Ramos (cell line): ENCODE data around the gene FOXN3.

Experiments
- in situ Hi-C: fragments of 300-500 bp; cut with MboI; formaldehyde crosslinking; loops from one replicate; pipeline ENCODE4 v1.14.3; 2022; ENCODE audit warnings: low sequenced_read_pairs; ENCODE audit not compliant: unreplicated experiment

Gene FOXN3

DNA sequence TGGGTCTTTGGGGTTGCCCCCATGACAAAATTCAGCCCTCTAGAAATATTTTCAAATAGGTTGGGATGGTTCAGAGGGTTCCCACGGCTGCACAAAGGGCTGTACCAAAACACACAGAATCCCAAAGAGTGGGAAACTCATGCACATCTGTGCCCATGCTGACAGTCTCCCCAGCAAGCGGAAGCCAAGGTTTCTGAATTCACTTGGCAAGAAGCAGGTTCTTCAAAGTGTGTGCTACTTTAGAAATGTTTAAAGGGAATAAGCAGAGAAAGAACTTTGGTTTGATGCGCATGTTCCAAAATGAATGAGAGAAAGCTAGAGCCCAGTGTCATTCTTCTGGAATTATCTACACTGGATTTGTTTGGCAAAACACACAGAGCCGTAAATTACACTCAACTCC, 46.7 kb downstream of the FOXN3 start:
- in situ Hi-C loops = no loop called here

DNA sequence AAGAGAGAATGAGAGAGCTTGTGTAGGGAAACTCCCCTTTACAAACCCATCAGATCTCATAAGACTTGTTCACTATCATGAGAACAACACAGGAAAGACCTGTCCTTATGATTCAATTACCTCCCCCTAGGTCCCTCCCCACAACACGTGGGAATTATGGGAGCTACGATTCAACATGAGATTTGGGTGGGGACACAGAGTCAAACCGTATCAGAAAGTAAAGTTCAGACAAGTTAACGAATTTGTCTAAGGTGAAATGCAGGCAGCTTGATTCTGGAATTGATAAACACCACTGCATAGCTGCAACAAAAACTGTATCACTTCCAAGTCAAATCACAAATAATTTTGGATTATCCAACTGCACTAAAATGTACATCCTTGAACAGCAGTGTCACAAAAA, 47.4 kb downstream of the FOXN3 start:
- in situ Hi-C loops = no loop called here

DNA sequence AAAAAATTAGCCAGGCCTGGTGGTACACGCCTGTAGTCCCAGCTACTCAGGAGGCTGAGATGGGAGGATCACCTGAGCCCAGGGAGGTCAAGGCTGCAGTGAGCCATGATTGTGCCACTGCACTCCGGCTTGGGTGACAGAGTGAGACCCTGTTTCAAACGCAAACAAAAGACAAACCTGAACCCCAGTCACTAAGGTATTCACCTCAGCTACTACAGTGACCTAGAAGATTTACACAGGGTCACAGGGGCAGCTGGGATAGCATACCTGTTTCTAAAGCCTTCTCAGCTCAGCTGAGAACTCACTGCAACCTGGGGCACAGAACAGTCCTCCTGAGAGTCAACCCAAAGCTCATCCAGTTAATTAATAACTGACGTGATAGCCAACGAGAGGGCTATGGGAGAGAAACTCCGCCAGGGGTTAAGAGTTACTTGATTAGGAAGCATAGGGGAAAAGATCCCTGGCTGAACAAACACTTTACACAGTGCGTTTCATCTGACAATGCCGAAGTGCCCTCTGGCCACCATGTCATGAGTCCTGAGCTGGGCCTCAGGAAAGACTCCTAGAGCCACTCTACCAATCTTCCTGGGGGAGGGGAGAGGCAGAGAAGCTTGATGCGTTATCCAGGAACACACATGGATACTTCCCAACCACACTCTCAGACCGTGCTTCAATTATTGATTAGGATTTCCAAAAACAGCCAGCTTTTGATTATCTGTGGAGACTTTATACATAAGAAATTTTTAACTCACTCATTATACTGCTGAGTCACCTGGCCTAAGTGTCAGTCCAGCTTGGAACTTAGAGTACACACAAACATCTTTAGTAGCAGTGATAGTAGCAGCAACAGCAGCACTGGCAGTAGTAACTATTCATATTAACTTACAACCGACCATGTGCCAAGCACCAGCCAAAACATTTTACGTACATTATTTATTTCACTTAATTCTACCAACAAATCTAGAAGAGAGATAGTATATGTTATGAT, 48.2 kb downstream of the FOXN3 start:
- in situ Hi-C loops = no loop called here

DNA sequence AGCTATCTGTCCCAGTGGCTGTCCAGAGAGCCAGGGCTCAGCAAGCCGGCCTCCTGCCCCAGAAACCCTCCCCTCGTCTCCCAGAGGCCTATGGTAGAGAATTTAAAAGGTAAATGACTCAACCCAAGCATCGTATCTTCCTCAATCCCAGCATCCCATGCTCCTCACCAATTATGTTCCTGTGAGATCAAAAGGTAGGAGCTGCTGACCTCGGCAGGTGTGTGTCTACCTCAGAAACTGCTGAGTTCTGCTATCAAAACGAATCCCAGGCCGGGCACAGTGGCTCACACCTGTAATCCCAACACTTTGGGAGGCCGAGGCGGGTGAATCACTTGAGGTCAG, 49.3 kb downstream of the FOXN3 start:
- in situ Hi-C loops = no loop called here

DNA sequence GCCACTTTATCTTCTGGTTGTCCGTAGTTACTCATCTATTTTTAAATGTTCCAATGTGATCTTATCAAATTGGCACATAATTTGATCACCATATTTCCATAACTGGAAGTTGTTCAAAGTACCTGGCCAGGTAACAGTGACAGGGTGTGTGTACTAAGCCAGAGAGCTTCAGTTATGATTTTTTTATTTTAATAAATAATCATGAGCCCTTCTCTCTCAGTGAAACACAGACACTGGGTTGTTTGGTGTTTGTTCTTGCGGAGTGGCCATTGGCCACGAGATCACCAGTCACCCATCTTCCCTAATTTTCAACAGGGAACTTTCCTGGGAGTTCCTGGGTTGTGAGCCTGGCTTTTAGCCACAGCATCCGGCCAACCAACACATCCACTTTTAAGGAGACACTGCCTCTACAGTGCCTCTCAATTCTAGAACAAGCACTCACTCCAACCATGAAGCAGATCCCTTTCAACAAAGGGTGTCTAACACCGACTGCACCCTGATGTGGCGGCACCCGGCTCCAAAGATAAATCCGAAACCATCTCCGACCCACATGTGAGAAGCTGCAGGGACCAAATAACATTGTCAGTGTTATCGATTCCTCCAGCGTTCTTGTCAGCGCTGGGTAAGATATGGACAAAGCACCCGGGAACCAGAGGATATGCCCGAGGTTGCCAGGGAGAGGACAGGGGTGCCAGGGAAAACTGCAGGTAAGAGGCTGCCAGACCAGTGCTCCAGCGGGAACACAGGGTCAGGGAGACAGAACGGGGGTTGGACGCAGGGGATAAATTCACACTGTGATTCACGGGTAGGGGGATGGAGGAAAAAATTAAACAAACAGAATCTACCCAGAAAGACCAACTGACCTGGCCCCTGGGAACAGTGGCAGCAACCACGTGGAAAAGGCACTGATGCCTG, 49.9 kb downstream of the FOXN3 start:
- in situ Hi-C loops = no loop called here

DNA sequence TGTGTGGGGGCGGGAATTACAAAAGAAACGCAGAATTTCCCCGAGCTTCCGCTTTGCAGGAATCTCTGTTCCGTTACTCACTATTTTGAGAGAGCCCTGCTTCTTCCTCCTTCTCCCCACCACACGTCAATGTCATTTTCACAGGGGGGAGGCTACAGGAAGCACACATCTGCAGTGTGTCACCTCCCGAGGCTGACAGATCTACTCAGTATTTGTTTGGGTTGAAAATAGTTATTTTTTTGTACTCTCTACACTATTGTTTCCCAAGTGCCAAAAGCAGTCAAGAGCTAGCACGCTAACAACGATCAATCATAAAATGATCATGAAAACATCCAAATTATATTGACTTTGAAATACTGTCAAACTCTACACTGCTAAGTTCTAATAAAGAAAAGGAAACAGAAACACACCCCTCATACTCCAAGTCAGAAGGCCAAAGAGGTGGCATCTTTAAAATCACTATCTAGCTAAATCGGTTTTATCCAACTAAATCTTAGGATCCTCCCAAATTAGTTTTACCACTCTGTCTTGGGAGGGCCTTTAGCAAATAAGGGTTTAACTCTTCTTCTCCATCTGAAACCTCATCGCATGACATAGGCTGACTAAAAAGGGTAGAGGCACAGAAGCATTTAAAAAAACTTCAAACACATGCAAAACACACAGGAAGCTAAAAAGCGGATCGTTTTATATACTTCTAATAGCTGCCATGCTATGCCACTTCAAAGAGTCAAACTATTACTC, 51.8 kb downstream of the FOXN3 start:
- in situ Hi-C loops = no loop called here

DNA sequence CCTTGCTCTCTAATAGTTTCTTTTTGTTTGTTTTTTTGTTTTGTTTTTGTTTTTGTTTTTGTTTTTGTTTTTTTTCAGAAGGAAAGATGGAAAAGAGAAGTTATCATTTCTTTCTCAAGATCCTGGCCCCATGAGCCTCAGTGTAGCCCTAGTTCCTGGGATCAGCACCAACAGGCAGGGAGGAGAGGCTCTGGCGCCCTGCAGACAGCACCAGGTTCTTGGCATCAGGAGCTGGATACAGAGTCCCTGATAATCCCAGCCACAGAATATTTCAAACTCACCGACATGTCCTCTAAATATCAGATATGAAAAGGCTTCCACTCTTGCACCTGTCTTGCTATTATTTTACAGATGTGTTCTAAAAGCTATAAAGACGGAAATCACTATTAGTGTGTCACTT, 52.7 kb downstream of the FOXN3 start:
- in situ Hi-C loops = no loop called here

DNA sequence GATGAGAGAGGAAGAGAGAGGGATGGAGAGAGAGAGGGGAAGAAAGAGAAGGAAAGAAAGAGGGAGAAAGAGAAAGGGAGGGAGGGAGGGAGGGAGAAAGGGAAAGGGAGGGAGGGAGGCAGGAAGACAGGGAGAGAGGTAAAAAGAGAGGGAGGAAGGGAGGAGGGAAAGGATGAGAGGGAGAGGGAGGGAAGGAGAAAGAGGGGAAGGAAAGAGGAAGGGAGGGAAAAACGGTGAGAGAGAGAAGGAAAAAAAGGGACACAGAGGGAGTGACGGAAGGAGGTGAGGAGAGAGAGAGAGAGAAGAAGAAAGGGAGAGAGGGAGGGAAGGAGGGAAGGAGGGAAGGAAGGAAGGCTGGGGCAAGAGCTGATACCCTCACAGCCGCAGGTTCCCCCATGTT, 56.8 kb downstream of the FOXN3 start:
- in situ Hi-C loops = no loop called here

DNA sequence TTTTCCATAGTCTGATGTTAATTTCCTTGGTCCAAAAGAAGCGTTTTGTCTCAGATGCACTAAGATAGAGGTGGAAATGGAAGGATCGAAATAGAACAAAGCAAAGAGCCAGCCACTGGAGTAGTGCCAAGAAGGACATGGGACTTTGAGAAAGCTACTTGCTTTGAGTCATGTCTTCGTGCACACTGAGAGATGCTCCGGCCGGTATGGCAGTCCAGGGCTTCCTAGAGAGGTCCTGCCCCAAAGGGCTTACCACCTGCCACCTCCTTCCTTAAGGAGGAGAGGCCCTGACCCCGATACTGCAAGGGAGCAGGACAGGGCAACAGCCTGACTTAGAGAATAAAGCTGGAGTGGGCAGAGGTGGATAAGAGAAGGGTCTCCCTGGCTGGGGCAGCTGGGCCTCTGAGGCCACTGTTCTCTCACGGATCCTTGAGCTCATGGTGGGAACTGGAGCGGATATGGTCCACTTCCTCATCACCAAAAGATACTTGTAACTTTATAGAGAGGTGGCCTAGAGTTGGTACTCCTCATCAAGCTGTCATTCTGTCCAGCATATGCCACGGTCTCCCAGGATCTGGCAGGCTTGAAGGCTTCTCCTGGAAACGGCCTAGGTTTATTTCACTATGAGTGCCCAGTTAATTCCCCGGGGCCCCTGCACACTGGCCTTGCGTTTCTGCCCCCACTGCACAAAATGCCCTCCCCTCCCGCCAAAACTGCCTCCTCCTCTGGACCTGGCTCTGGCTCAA, 57.4 kb downstream of the FOXN3 start:
- in situ Hi-C loops = no loop called here

DNA sequence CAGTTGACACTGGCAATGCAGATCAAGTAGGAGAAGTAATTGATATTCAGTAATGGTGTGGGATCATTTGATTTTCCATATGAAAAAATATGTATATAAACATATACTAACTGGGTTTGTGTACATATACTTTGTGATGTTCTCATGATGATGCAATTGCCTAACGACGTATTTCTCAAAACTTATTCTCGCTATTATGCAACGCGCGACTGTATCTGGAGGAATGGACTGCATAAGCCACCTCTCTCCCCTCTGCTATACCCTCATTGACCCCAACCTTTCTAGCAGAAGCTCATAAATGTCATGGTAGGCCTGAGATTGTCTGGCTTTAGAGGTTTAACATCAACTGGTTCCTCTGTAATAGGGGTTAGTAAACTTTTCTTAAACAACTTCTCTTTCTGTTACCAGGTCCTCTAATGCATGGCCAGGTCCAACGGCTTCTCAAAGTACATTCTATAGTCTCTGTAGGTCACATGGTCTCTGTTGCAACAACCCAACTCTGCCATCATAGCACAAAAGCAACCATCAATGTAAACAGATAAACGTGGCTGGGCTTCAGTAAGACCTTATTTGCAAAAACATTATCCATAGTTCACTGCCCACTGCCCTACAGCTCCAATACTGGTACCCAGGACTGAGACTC, 59.3 kb downstream of the FOXN3 start:
- in situ Hi-C loops = no loop called here

DNA sequence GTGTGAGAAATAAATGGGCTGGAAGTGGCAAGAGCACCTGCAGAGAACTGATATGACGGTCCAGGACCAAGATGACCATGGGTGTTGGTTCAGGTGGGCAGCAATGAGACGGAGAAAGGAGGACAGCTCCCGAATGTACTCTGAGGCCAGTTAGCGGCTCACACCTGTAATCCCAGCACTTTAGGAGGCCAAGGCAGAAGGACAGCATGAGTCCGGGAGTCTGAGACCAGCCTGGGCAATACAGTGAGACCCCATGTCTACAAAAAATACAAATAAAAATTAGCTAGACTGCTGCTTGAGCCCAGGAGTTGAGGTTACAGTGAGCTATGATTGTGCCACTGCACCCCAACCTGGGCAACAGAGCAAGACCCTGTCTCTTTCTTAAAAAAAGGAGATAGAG, 60.1 kb downstream of the FOXN3 start:
- in situ Hi-C loops = no loop called here

DNA sequence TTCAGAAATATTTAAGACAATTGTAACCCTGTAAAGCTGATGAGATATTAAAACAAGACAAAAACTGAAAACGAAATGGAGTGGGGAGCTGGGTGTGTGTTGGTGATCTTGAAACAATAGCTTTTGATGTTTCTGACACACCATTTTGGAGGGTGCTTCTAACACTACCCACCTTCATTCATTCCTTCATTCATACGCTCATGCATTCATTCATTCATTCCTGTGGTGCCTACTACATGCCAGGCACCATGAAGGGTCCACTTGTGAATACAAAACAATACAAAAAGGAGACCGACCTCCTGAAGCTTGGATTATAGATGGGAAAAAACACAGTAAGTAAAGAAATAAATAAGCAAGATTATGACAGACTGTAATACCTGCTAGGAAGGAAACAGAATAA, 60.5 kb downstream of the FOXN3 start:
- in situ Hi-C loops = no loop called here

DNA sequence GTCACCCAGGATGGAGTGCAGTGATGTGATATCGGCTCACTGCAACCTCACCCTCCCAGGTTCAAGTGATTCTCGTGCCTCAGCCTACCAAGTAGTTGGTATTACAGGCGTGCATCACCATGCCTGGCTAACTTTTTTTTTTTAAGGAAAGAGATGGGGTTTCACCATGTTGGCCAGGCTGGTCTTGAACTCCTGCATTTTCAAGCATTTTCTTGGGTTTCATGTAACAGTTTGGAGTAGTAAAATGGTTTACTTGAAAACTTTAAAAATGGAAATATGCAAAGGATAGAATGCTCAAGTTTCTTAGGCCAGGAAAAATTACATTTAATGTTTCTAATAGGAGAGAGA, 63.3 kb downstream of the FOXN3 start:
- in situ Hi-C loops = no loop called here

DNA sequence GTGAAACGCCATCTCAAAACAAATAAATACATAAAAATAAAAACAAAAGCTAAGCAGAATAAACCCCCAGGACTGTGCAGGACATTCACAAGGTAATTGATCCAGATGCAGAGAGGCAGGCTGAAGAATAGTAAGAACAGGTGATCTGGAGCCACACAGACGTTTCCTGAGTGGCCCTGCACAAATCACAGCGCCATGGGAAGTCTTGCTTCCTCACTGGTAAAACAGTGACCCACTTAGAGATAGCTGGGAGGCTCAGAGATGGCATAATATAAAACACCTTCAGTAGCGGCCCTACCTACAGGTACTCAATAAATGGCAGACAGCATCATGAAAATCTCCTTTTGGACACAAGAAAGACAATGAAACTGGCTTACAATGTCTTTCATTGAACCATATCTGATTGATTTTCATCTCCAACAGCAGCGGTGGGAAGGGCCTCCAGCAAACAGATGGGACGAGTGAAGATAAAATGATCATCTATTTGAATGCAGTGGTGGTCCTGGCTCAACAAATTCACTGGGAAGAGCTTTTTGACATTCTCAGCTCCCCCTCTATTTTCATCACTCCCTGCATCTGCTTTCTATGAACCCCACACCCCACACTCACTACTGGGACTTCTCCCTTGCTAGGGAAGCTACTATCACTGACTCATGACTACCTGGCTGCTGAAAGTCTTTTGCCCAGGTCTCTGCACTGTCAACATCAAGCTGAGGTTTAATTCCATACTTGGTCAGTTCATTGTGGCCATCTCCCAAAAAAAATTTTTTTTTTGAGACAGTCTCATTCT, 63.9 kb downstream of the FOXN3 start:
- in situ Hi-C loops = no loop called here

DNA sequence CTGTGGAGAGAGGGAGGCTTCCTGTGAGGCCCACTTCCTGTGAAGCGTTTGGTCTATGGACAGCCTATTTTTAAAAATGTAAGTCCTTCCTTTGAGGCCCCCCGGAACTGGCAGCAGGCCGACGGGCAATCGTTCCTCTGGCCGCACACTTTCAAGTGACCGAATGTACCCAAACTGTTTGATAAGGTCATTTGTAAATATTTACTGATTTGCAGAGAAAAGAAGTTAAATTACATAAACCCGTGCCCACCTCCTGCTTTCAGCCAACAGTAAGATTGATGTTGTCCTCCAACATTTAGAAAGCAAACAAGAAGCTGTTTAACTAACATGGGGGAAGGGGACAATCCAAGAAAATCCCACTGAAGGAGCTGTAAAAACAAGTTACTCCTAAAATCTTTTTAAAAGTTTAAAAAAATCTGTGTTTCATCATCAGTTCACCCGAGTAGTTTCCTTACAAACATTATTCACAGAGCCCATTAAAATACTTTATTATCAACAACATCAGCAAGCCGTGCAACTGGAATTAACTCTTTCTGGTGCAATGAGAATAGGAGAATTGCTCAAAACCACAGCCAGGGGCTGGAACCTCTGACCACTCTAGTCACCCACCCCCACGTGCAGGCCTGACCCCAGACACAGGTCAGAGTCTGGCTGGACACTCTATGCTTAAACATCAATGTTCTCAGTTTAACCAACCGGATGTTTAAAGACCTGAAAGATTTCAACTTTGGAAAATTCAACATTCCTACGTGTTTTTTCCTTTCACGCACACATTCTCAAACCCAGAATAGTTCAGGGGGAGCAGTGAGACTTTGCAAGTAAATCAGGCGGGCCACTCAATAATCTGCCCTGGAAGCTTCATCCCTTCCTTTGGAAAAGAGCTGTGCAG, 65.3 kb downstream of the FOXN3 start:
- in situ Hi-C loops = no loop called here

DNA sequence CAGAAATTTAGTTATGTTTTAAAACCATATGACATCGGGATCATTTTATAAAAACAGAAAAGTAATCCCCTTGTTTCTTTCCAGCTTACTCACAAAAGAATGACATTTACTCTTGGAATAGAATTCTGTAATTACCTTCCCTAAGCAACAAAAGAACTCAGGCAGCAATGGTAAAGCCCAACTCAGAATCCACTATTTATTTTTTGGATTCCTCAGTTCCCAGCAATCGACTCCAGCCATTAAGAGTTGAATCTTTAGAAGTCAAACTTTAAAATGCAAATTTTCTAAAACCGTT, 65.9 kb downstream of the FOXN3 start:
- in situ Hi-C loops = no loop called here

DNA sequence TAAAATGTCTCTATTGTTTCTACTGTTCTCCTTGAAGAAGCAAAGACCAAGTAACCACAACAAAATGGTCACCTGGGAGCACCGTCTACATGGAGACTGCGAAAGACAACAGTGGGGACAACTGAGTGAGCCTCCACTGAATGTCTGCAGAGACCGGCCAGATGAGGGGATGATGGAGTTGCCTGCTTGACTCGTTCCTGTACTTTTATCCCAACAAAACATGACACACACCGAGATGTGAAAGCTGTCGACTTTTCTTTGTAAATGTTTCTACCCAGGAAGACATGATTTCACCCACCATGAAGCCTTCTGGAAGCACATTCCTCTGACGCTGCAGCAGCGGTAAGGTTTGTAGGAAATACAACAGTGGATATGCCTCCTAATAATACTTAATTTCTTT, 66.9 kb downstream of the FOXN3 start:
- in situ Hi-C loops = no loop called here
